Subcutaneous abdominal adipose tissue (tissue), 5 donors: ENCODE results near the gene FAF1.

ENCODE experiments used
- H3K27ac ChIP-seq: one replicate; pipeline ENCODE4 v1.7.0; 2013; ENCODE audit warnings: low read depth, mild to moderate bottlenecking, inconsistent platforms, low read length, moderate library complexity
- H3K27me3 ChIP-seq, 5 donors: one replicate each; pipeline ENCODE4 v1.7.0; 2013; ENCODE audit warnings: low read length in 5 of 5, inconsistent platforms in 1 of 5; ENCODE audit not compliant: control insufficient read depth in 5 of 5, insufficient read depth in 4 of 5
- H3K36me3 ChIP-seq, 5 donors: one replicate each; pipeline ENCODE4 v1.7.0; 2013; ENCODE audit warnings: low read length in 5 of 5; ENCODE audit not compliant: control insufficient read depth in 5 of 5, insufficient read depth in 5 of 5
- H3K4me1 ChIP-seq, 5 donors: one replicate each; pipeline ENCODE4 v1.7.0; 2013; ENCODE audit warnings: low read length in 5 of 5, mild to moderate bottlenecking in 3 of 5, moderate library complexity in 1 of 5; ENCODE audit not compliant: control insufficient read depth in 5 of 5, insufficient read depth in 5 of 5
- H3K4me3 ChIP-seq, 5 donors: one replicate each; pipeline ENCODE4 v1.7.0; 2013; ENCODE audit warnings: low read length in 5 of 5, low read depth in 1 of 5
- H3K9ac ChIP-seq, 5 donors: one replicate each; pipeline ENCODE4 v1.7.0; 2013; ENCODE audit warnings: low read length in 5 of 5, mild to moderate bottlenecking in 4 of 5, moderate library complexity in 3 of 5
- H3K9me3 ChIP-seq, 5 donors: one replicate each; pipeline ENCODE4 v1.7.0; 2013; ENCODE audit warnings: low read length in 5 of 5; ENCODE audit not compliant: control insufficient read depth in 5 of 5
- donor health status: healthy.
- donor health status: healthy.
- donor health status: healthy.
- donor health status: healthy.
- donor health status: healthy.

Gene FAF1

DNA sequence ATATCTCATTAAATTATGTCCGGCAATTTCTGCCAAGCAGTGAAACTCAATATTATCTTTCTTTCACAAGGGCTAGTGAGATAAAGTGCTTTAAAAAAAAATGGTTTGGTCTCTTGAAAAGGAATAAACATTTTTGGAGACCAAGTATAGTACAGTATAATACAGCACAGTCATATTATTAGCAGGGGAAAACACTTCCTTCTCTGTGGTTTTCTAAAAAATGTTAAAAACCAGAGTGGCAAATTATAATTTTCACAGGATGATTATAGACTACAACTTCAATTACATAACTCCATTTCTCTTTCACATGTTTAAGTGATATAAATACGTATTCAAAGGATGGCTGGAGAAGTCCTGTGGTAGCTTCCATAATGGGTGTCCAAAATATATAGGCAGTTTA, 366.6 kb downstream of the FAF1 start:
- Histone ChIP-seq H3K36me3 (peaks cover 2 to 21% (median 5%) of the 10 kb centered on the region in 5 donors), H3K4me1 (no peaks in the 10 kb centered on the region), H3K27me3 (no peaks in the 10 kb centered on the region), H3K9ac (no peak overlapping the region), H3K4me3 (no peak overlapping the region), H3K27ac (no peak overlapping the region), H3K9me3 (no peaks in the 10 kb centered on the region)

DNA sequence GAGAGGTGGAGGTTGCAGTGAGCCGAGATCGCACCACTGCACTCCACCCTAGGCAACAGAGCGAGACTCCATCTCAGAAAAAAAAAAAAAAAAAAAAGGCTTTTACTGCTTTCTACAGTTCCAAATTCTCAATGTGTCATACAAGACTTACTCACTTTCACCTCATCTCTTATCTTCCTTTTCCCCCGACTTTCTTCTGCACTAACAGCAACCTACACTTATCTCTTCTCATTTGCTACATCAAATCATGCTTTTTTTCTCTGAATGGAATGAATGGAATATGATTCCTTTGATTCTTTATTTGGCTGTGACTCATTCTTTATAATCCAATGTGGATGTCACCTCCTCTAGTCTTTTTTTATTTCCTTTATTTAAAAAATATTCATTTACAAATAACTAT, 368.5 kb downstream of the FAF1 start:
- H3K4me3 ChIP-seq: no peak overlapping the region
- peaks cover 7 to 27% (median 14%) of the 10 kb centered on the region in 5 donors for H3K36me3 ChIP-seq
- no peaks in the 10 kb centered on the region for H3K9me3 ChIP-seq
- H3K27me3 ChIP-seq: no peaks in the 10 kb centered on the region
- H3K4me1 ChIP-seq: no peaks in the 10 kb centered on the region
- H3K9ac ChIP-seq: no peak overlapping the region
- H3K27ac ChIP-seq: no peak overlapping the region

DNA sequence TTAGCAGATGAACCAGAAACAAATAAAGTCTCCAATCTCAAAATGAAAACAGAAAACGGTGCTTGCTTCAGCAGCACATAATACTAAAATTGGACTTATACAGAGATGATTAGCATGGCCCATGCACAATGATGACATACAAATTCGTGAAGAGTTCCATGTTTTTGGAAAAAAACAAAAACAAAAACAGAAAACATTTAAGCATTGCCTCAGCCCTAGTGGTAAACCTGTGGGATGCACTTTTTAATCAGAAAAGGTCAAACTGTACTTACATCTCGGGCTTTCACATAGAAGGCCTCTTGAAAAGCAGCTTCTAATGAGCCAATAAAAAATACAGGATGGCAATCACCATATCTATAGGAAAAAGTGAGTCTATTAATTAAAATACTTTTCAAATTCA, 377.7 kb downstream of the FAF1 start:
- Histone ChIP-seq H3K9ac (no peak overlapping the region), H3K36me3 (peaks cover 3 to 33% (median 12%) of the 10 kb centered on the region in 5 donors), H3K27me3 (no peaks in the 10 kb centered on the region), H3K27ac (no peak overlapping the region), H3K4me1 (no peaks in the 10 kb centered on the region), H3K9me3 (no peaks in the 10 kb centered on the region), H3K4me3 (no peak overlapping the region)

DNA sequence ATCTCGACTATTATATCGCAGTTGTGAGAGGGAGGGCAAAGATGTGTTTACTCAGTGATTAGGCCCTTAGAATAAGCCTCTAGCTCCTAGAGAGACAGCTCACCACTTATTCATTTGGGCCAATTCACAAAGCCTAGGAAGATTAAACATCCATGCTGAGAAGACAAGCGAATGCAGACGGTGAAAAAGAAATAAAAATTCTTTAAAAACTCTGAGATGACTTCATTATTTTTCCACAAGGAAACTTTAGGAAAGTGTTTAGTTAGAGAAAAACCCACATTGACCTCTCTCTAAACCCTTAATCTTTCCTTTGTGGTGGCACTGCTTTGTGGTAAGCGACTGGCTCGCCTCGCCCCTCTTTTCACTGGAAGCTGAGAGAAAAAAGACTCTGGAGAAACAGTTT, 390.0 kb downstream of the FAF1 start:
- Histone ChIP-seq H3K9me3 (no peaks in the 10 kb centered on the region), H3K27ac (no peak overlapping the region), H3K27me3 (no peaks in the 10 kb centered on the region), H3K36me3 (peaks cover 4 to 47% (median 19%) of the 10 kb centered on the region in 5 donors), H3K4me1 (no peaks in the 10 kb centered on the region), H3K4me3 (no peak overlapping the region), H3K9ac (no peak overlapping the region)

DNA sequence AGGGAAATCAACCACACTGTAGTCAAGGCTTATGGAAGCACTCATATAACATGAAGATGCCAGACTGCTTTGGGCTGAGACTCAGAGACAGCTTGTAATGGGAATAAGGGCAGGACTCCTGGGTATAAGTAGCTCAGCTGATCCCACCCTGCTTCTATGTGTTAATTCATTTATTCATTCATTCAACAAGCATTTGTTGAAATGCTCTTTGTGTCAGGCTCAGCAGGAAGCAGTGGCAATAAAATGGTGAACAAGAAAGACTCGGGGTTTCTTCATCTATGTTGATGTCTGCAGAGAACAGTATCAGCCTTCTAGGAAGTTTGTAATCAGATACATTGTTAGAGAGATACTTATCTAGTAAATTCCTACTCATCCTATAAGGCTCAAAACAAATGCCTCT, 391.3 kb downstream of the FAF1 start:
- Histone ChIP-seq H3K27me3 (no peaks in the 10 kb centered on the region), H3K36me3 (peaks cover 4 to 52% (median 20%) of the 10 kb centered on the region in 5 donors), H3K4me3 (no peak overlapping the region), H3K4me1 (no peaks in the 10 kb centered on the region), H3K9ac (no peak overlapping the region), H3K9me3 (no peaks in the 10 kb centered on the region), H3K27ac (no peak overlapping the region)

DNA sequence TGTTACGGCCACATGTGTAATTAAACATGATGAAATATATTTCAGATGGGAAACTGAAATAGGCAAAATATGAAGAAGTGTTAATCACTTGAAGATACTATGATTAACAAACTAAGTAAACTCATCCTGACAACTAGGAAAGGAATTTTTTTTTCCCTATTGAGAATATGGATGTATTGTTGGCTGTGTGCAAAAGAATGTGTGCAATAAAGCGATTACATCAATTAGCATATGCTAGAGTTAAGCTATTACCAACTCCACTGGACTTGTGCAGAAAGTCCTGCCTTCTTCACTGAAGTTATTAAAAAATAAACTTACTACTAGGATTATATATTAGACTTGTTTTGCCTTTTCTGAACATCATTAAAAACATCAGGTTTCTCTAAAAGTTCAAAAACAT, 393.7 kb downstream of the FAF1 start:
- Histone ChIP-seq H3K9me3 (no peaks in the 10 kb centered on the region), H3K27ac (no peak overlapping the region), H3K36me3 (peaks cover 6 to 57% (median 17%) of the 10 kb centered on the region in 5 donors), H3K4me3 (no peak overlapping the region), H3K9ac (no peak overlapping the region), H3K27me3 (no peaks in the 10 kb centered on the region), H3K4me1 (no peaks in the 10 kb centered on the region)

DNA sequence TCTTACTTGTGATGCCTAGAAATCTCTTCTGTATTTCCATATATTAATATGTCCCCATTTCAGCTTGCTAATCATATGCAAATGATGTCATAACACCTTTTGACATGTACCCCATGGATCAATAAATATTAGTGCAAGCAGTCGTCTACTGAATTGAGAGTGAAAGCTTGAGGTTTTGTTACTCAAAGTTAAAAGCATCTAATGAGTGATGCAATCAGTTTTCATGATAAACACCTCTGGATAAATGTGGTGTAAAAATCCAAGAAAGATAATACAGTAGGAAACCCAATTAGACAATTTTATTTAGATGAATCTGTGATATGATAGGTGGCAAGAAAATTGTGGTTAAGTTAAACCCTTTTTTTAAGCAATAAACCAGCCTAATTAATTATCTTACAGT, 395.6 kb downstream of the FAF1 start:
- no peaks in the 10 kb centered on the region for H3K27me3 ChIP-seq
- H3K9me3 ChIP-seq: no peaks in the 10 kb centered on the region
- H3K27ac ChIP-seq: no peak overlapping the region
- no peak overlapping the region for H3K4me3 ChIP-seq
- H3K4me1 ChIP-seq: no peaks in the 10 kb centered on the region
- H3K36me3 ChIP-seq: peaks cover 15 to 56% (median 28%) of the 10 kb centered on the region in 5 donors
- no peak overlapping the region for H3K9ac ChIP-seq

DNA sequence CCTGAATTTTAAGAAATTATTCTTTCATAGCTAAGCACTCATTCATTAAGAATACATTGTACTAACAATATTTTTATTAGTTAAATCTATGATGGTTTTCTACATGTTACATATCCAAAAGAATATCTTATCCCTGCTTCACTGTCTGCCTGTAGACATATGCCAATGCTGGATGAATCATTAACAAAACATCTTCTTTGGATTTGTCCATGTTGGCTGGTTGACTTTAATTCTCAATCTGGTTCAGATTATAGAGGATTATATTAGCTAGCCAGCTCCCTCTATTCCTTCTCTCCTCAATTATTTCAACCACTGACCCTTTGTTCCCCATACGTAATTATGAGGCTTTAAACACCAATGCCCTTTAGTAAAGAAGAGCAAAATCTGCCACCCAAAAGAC, 398.0 kb downstream of the FAF1 start:
- H3K27ac ChIP-seq: no peak overlapping the region
- H3K9ac ChIP-seq: no peak overlapping the region
- H3K4me1 ChIP-seq: no peaks in the 10 kb centered on the region
- no peak overlapping the region for H3K4me3 ChIP-seq
- H3K36me3 ChIP-seq: peaks cover 14 to 47% (median 29%) of the 10 kb centered on the region in 5 donors
- no peaks in the 10 kb centered on the region for H3K27me3 ChIP-seq
- H3K9me3 ChIP-seq: no peaks in the 10 kb centered on the region

DNA sequence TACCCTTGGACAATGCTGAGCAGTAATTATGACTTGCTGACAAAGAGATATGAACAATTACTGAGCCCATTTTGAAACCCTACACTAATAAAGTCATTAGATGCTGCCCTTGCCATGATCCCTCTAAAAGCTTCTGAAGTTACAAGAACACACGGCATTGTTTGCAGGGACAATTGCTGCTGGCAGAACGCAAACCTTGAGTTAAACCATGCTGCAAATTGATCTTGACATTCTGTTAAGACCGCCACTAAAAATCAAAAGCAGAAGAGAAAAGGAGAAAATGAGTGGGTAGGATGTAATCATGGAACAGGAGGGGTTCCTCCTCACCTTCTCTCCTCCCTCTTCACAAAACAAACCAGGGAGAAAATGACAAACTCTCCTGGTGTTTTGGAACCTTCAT, 400.6 kb downstream of the FAF1 start:
- H3K27ac ChIP-seq: no peak overlapping the region
- no peaks in the 10 kb centered on the region for H3K9me3 ChIP-seq
- H3K27me3 ChIP-seq: no peaks in the 10 kb centered on the region
- H3K36me3 ChIP-seq: peaks cover 0 to 23% (median 11%) of the 10 kb centered on the region in 5 donors
- H3K4me3 ChIP-seq: no peak overlapping the region
- no peaks in the 10 kb centered on the region for H3K4me1 ChIP-seq
- H3K9ac ChIP-seq: no peak overlapping the region

DNA sequence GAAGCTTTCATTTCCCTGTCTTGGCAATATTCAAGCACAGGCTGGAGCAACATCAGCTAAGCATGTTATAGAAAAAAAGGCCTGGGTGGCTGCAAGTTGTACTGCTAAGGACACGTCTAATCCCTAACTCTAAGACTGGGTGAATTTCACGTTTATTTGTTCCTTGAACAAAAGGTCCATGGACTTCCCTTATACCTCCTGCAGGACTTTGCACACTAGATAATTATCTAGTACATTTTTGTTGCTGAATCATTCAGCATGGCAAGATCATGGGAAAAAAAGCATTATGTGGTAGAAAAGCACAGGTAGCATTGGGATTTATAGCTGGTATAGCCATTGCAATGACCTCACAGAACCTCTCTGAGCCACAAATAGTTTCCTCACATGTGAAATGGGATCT, 406.1 kb downstream of the FAF1 start:
- H3K9me3 ChIP-seq: no peaks in the 10 kb centered on the region
- H3K27ac ChIP-seq: no peak overlapping the region
- no peaks in the 10 kb centered on the region for H3K27me3 ChIP-seq
- H3K4me3 ChIP-seq: no peak overlapping the region
- peaks cover 0 to 3% (median 0%) of the 10 kb centered on the region in 5 donors for H3K36me3 ChIP-seq
- no peak overlapping the region for H3K9ac ChIP-seq
- no peaks in the 10 kb centered on the region for H3K4me1 ChIP-seq

DNA sequence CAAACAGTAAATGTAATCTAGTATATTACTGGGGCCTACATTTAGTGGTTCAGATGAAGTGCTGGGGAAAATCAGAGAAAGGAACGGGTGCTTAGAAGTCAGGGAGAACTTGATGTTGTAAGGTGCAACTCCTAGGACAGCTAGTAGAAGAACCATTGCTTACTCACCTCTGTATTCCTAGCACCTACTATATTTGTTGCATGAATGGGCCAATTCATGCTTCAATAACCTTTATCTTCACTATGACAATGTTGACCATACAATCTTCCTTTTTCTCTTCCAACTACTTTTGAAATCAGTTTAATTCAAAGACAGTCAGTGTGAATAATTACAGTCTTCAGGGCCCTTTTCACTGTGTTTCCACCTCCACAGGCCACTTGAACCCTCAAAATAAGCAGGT, 411.8 kb downstream of the FAF1 start:
- H3K36me3 ChIP-seq: no peaks in the 10 kb centered on the region
- H3K4me1 ChIP-seq: no peaks in the 10 kb centered on the region
- no peaks in the 10 kb centered on the region for H3K9me3 ChIP-seq
- H3K27ac ChIP-seq: no peak overlapping the region
- H3K4me3 ChIP-seq: no peak overlapping the region
- no peaks in the 10 kb centered on the region for H3K27me3 ChIP-seq
- no peak overlapping the region for H3K9ac ChIP-seq
